HepG2 (cell line): ENCODE results near the gene LRGUK.

Source experiments
- CTCF ChIP-seq: sonication (generic); formaldehyde crosslinking; IDR thresholded peaks from 2 replicates; pipeline ENCODE4 v1.5.0; 2020; ENCODE audit warnings: mild to moderate bottlenecking, missing genetic modification reagents, moderate library complexity
- FOXM1 ChIP-seq: sonication (generic); formaldehyde crosslinking; IDR thresholded peaks from 2 replicates; pipeline ENCODE4 v1.5.0; 2020; ENCODE audit warnings: missing genetic modification reagents
- GPN1 ChIP-seq: sonication (generic); formaldehyde crosslinking; IDR thresholded peaks from 2 replicates; pipeline ENCODE4 v1.5.1; 2020; ENCODE audit warnings: missing genetic modification reagents, borderline replicate concordance
- IKZF1 ChIP-seq: fragments of 450-650 bp; IDR thresholded peaks from 2 replicates; pipeline ENCODE4 v1.7.1; 2016
- KMT2B ChIP-seq: IDR thresholded peaks from 2 replicates; pipeline ENCODE4 v1.6.1; 2016; ENCODE audit warnings: missing genetic modification reagents, missing compliant biosample characterization
- MED13 ChIP-seq: sonication (generic); formaldehyde crosslinking; IDR thresholded peaks from 2 replicates; pipeline ENCODE4 v1.5.0; 2020; ENCODE audit warnings: missing genetic modification reagents
- MIER2 ChIP-seq: IDR thresholded peaks from 2 replicates; pipeline ENCODE4 v1.6.1; 2016; ENCODE audit warnings: missing biosample characterization, missing genetic modification reagents
- NR3C1 ChIP-seq: sonication (generic); formaldehyde crosslinking; IDR thresholded peaks from 2 replicates; pipeline ENCODE4 v1.4.0; 2020; ENCODE audit warnings: missing genetic modification reagents
- RBM39 ChIP-seq: fragments of 200-400 bp; formaldehyde crosslinking; IDR thresholded peaks from one replicate; pipeline ENCODE4 v1.6.1; 2018; ENCODE audit warnings: antibody characterized with exemption, mild to moderate bottlenecking, low read depth, low read length; ENCODE audit not compliant: poor library complexity, severe bottlenecking
- SUZ12 ChIP-seq: fragments of 150-350 bp; IDR thresholded peaks from 2 replicates; pipeline ENCODE4 v1.6.1; 2014; ENCODE audit warnings: low read depth, low read length
- ZHX1 ChIP-seq: sonication (generic); formaldehyde crosslinking; IDR thresholded peaks from 2 replicates; pipeline ENCODE4 v1.8.1; 2022; ENCODE audit warnings: low read depth, mild to moderate bottlenecking, missing genetic modification reagents
- ZNF230 ChIP-seq: sonication (generic); formaldehyde crosslinking; IDR thresholded peaks from 2 replicates; pipeline ENCODE4 v1.4.0; 2020; ENCODE audit warnings: mild to moderate bottlenecking, missing genetic modification reagents
- ZNF24 ChIP-seq: fragments of 450-650 bp; IDR thresholded peaks from 2 replicates; pipeline ENCODE4 v1.6.1; 2017; ENCODE audit warnings: antibody characterized with exemption, mild to moderate bottlenecking

GRCh38 chr7:134276951-134277350 is 149.8 kb downstream of the LRGUK start:
- TF ChIP-seq CTCF (CRISPR knock-in tag) (no peak), MED13 (CRISPR knock-in tag) (no peak), SUZ12 (no peak), ZNF24 (no peak), ZNF230 (CRISPR knock-in tag) (no peak), MIER2 (CRISPR knock-in tag) (no peak), NR3C1 (CRISPR knock-in tag) (no peak), KMT2B (CRISPR knock-in tag) (no peak), FOXM1 (no peak), GPN1 (CRISPR knock-in tag) (no peak), RBM39 (no peak), ZHX1 (CRISPR knock-in tag) (no peak), IKZF1 (no peak)
